GM21390 (cell line): ENCODE results near the gene GAS7.
"Not testable (repeated sequence)": the region's sequence is repeated elsewhere in the genome, so short reads cannot be mapped to it uniquely, and the experiment has no call there.

Source experiments
- ATAC-seq: cut with Tn5 transposase; IDR thresholded peaks from one replicate; pipeline ENCODE4 v1.9.1; 2021; ENCODE audit not compliant: unreplicated experiment

The GAS7 gene

GRCh38 chr17:9924735-9925191 lies 273.6 kb downstream of the GAS7 start:
- ATAC-seq = no peak

- ATAC-seq = no peak
Observed at GRCh38 chr17:9922012-9922848, 276.2 kb downstream of the GAS7 start.

GRCh38 chr17:9921216-9921615 lies 277.2 kb downstream of the GAS7 start:
- ATAC-seq = not testable (repeated sequence)

- ATAC-seq = no peak
Observed at GRCh38 chr17:9918804-9919352, 279.5 kb downstream of the GAS7 start.

- no peak for ATAC-seq
Observed at GRCh38 chr17:9918352-9918751, 280.1 kb downstream of the GAS7 start.

GRCh38 chr17:9917801-9918200 lies 280.6 kb downstream of the GAS7 start:
- no peak for ATAC-seq

GRCh38 chr17:9917131-9917530 lies 281.3 kb downstream of the GAS7 start:
- no peak for ATAC-seq

GRCh38 chr17:9916108-9916507 lies 282.3 kb downstream of the GAS7 start:
- no peak for ATAC-seq

- no peak for ATAC-seq
Observed at GRCh38 chr17:9913476-9913875, 284.9 kb downstream of the GAS7 start.

- no peak for ATAC-seq
Observed at GRCh38 chr17:9912121-9913099, 286.0 kb downstream of the GAS7 start.

- no peak for ATAC-seq
Observed at GRCh38 chr17:9911089-9911488, 287.3 kb downstream of the GAS7 start.

- no peak for ATAC-seq
Observed at GRCh38 chr17:9908649-9909042, 289.8 kb downstream of the GAS7 start.

- ATAC-seq = no peak
Observed at GRCh38 chr17:9907883-9908648, 290.3 kb downstream of the GAS7 start.

GRCh38 chr17:9907131-9907530 lies 291.3 kb downstream of the GAS7 start:
- ATAC-seq = no peak

GRCh38 chr17:9906616-9907015 lies 291.8 kb downstream of the GAS7 start:
- no peak for ATAC-seq

- no peak for ATAC-seq
Observed at GRCh38 chr17:9905902-9906301, 292.5 kb downstream of the GAS7 start.

- ATAC-seq = no peak
Observed at GRCh38 chr17:9905078-9905415, 293.4 kb downstream of the GAS7 start, which contains the start of gene RCVRN. Gene RCVRN (minus strand): TSS chr17:9905271. CDS start chr17:9905180, 91 bp downstream.

- ATAC-seq = no peak
Observed at GRCh38 chr17:9904277-9905077, 293.9 kb downstream of the GAS7 start.

- ATAC-seq = no peak
Observed at GRCh38 chr17:9902120-9902519, 296.3 kb downstream of the GAS7 start.

- ATAC-seq = no peak
Observed at GRCh38 chr17:9900784-9901183, 297.6 kb downstream of the GAS7 start.
